Skin epidermis (tissue), 12 donors: ENCODE measurements around the gene CHTF18.
"Not testable (repeated sequence)": the region's sequence is repeated elsewhere in the genome, so short reads cannot be mapped to it uniquely, and the experiment has no call there.

Source experiments
- H3K27ac ChIP-seq, 21 experiments: fragments of 200-600 bp; sonication (generic) in 11 of 21; one replicate each; pipeline ENCODE4 v1.5.0; 2020; ENCODE audit warnings: mild to moderate bottlenecking in 3 of 21, inconsistent platforms in 2 of 21, moderate library complexity in 2 of 21
- H3K4me3 ChIP-seq, 7 experiments: fragments of 200-600 bp; sonication (generic) in 2 of 7; one replicate each; pipeline ENCODE4 v1.5.0; 2020; ENCODE audit warnings: inconsistent platforms in 2 of 7, mild to moderate bottlenecking in 2 of 7, moderate library complexity in 1 of 7

Gene CHTF18

DNA sequence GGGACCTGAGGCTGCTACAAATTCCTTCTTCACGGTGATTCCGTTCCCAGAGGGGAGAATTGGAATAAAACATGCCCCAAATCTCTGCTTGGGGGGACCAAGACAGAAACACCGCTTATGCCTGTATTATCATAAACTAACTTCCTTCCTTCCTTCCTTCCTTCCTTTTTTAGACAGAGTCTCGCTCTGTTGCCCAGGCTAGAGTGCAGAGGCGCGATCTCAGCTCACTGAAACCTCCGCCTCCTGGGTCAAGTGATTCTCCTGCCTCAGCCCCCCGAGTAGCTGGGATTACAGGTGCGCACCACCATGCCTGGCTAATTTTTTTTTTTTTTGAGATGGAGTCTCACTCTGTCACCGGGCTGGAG is 31.6 kb downstream of the CHTF18 start:
- H3K4me3 ChIP-seq, H3K27ac ChIP-seq: not testable (repeated sequence)

- Histone ChIP-seq H3K4me3 (no peak overlapping the region), H3K27ac (no peak overlapping the region)
Observed at GRCh38 chr16:820748-821147, 32.3 kb downstream of the CHTF18 start.

- Histone ChIP-seq H3K27ac (no peak overlapping the region), H3K4me3 (no peak overlapping the region)
Observed at GRCh38 chr16:821751-822150, 33.3 kb downstream of the CHTF18 start.

DNA sequence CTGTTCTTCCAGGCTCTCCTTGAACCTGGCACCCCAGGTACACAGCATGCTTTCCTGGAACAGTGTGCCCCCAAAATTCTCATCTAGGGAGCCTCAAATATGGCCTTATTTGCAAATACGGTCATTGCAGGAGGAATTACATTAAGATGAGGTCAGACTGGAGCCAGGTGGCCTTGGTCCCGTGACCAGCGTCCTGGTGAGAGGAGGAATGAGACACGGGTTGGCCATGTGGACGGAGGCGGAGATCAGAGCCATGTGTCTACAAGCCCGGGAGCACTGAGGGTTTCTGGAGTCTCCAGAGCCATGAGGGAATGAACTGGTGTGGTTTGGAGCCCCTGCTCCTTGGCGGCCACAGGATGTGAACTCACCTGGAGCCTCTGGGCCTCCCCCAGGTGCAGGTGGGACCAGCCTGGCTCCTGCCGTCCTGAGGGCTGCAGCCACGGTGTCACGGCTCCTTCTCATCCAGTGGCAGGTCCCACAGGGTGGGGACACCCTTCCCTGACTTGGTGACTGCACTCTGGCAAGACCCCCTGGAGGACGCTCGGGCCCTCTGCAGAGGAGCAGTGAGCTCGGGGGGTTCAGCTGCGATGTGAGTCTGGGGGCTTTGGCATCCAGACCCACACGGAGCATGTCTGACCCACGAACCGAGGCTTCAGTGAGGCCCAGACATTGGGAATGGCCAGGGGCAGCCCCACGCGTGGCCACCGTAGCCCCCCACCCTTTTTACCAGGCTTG is 33.9 kb downstream of the CHTF18 start:
- Histone ChIP-seq H3K4me3 (no peak overlapping the region), H3K27ac (no peak overlapping the region)

DNA sequence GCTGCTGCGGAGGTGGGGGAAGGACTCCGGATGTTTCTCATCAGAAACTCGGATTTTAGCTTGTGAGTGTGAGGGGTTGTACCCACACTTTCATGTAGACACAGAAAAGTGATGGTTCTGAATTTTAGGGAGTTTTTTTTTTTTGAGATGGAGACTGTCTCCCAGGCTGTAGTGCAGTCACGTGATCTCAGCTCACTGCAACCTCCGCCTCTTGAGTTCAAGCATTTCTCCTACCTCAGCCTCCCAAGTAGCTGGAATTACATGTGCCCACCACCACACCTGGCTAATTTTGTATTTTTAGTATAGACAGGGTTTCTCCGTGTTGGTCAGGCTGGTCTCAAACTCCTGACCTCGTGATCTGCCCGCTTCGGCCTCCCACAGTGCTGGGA is 34.5 kb downstream of the CHTF18 start:
- Histone ChIP-seq H3K27ac (no peak overlapping the region), H3K4me3 (no peak overlapping the region)

DNA sequence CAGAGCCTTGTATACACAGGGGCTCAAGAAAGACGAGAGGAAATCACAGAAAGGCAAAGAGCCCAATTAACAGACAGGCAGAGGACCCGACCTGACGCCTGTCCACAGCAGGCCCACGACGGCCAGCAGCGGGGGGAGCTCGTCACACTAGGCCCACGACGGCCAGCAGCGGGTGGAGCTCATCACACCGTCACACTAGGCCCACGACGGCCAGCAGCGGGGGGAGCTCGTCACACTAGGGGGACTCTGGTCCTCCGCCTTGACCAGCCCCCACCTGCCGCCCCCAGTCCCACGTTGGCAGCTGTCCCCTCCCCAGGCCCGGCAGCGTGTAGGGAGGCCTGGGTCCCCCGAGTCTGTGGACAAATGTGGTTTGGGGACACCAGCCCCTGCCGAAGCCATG is 35.8 kb downstream of the CHTF18 start:
- no peak overlapping the region for H3K27ac ChIP-seq
- no peak overlapping the region for H3K4me3 ChIP-seq

DNA sequence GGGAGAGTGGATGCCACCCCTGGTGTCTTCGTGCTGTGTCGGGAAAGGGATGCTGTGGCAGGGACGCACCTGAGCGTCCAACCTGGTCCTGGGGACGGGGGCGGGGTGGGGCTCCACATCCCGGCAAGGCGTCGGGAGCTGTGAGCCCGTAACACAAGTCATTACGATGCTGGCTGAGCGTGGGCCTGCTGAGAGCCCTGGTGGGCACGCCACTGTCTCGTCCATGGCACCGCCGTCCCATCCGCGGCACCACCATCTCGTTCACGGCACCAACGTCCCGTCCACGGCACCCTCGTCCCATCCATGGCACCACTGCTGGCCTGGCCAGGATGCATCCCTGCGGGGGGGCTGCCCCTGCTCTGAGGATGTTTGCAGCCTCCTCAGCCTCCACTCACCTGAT is 36.2 kb downstream of the CHTF18 start:
- no peak overlapping the region for H3K4me3 ChIP-seq
- no peak overlapping the region for H3K27ac ChIP-seq

- H3K27ac ChIP-seq: no peak overlapping the region
- H3K4me3 ChIP-seq: no peak overlapping the region
Observed at GRCh38 chr16:825341-826061, 37.1 kb downstream of the CHTF18 start.

- H3K4me3 ChIP-seq: no peak overlapping the region
- H3K27ac ChIP-seq: no peak overlapping the region
Observed at GRCh38 chr16:827513-827912, 39.1 kb downstream of the CHTF18 start.

DNA sequence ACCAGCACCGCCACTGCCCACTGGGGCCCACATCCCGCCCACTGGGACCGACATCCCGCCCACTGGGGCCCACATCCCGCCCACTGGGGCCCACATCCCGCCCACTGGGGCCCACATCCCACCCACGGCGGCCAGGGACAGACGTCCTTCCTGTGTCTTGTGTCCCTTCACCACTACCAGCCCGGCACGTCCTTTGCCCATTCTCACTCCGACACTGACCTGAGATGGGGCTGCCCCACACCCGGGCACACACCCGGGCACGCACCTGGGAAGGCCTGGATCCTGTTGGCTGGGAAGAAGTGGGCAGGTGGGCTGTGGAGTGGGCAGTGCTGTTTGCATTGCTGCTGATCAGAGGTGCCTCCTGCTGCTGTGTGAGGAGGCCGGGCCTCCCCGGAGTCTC is 40.5 kb downstream of the CHTF18 start:
- Histone ChIP-seq H3K27ac (no peak overlapping the region), H3K4me3 (no peak overlapping the region)

- Histone ChIP-seq H3K4me3 (no peak overlapping the region), H3K27ac (no peak overlapping the region)
Observed at GRCh38 chr16:830107-830870, 41.9 kb downstream of the CHTF18 start.

DNA sequence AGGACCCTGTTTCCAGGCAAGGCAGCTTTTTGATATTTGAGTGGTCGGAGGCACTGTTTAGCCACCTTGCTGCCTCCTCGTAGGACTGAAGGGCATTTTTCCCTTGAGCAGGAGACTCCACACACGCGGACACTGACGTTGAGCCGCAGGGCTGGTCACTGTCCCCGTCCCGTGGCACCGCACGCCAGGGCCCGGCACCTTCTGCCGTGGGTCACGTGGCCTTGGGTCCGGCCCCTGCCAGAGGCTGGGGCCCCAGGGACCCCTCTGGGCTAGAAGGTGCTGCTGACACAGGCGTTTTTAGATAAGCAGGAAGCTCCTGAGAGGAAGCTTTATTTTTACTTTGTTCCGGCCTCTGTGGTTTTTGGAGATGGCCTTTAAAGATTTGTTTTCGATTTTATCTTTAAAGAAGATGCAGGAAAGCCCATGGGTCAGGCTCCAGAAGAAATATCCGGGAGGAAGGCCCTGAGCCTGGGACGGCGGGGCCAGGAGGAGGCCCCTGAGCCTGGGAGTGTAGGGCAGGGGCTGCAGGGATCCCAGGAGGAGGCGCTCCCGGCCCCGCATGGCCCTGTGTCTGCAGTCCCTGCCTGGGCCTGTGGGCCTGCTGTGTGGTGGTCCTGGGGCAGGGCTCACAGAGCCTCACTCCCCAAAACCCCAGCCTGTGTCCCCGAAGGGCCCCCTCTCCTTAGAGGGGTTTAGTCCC is 42.6 kb downstream of the CHTF18 start:
- Histone ChIP-seq H3K4me3 (no peak overlapping the region), H3K27ac (no peak overlapping the region)

DNA sequence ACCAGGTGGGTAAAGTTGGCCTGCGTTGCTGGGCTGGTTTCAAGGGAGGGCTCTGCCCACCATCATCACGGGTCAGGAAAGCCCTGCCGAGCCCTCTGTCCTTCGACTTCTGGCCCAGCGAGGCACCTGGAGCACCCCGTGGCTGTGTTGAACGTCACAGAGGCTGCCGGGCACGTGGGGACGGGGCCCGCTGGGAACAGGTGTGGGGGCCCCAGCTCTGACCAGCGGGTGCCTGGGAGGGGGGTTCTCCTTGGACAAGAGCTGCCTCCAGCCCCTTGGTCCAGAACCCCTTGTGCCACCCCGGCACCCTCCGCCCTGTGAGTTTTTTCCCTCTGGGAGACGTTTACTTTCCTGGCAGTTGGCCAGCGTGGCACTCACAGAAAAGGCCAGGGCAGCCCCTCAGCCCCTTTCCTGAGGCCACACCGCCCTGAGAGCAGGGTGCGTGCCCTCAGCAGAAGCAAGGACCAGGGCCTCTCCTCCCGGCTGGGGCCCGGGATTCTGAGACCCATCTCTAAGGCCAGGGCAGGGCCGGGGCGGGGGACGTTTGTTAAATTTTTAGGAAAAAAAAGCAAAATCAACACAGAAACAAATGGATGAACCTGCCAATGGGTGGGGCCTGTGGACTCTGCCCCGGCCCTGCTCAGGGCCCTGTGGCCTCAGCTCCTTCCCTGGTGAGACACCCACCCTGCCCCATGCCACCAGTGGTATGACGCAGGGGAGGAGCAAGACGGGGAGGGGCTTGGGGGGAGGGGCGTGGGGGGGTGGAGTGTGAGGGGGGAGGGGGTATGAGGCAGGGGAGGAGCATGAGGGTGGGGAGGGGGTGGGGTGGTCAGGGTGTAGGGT is 43.4 kb downstream of the CHTF18 start:
- no peak overlapping the region for H3K4me3 ChIP-seq
- no peak overlapping the region for H3K27ac ChIP-seq

GRCh38 chr16:832652-833336 is 44.4 kb downstream of the CHTF18 start:
- H3K4me3 ChIP-seq: no peak overlapping the region
- H3K27ac ChIP-seq: no peak overlapping the region

GRCh38 chr16:833411-833810 is 45.0 kb downstream of the CHTF18 start:
- no peak overlapping the region for H3K27ac ChIP-seq
- no peak overlapping the region for H3K4me3 ChIP-seq

DNA sequence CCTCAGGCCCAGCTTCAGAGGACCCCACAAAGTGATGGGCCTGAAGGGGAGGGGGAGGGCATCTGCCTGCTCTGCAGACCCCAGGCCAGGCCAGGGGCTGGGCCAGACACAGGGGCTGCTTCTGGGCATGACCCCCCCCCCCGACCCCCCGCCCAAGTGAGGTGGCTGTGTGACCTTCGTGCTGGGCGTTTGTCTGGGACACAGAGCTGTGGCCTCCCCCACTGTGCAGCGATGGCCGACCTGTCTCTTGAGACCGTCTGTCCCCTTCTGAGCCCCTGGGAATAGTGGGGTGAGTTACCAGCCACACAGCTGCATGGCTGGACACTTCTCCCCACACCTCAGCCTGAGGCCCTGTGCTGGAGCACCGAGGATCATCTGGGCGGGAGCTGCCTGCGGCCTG is 47.0 kb downstream of the CHTF18 start:
- no peak overlapping the region for H3K27ac ChIP-seq
- no peak overlapping the region for H3K4me3 ChIP-seq

GRCh38 chr16:836221-836620 is 47.8 kb downstream of the CHTF18 start:
- H3K4me3 ChIP-seq: no peak overlapping the region
- H3K27ac ChIP-seq: no peak overlapping the region

- H3K27ac ChIP-seq, H3K4me3 ChIP-seq: not testable (repeated sequence)
Observed at GRCh38 chr16:836822-837221, 48.4 kb downstream of the CHTF18 start.

GRCh38 chr16:838741-839140 is 50.3 kb downstream of the CHTF18 start:
- no peak overlapping the region for H3K4me3 ChIP-seq
- H3K27ac ChIP-seq: no peak overlapping the region
